ENCODE data around the gene ACSS3.

ACSS3 gene

GRCh38 chr12:81080431-81080983, 2.6 kb downstream of the ACSS3 start:
- in situ Hi-C loops (cut with HindIII; ENCODE audit: low pct_ligation_motif_present, low sequenced_read_pairs): no loop called here
- H3K27ac ChIP-seq: no peak overlapping the region
- no peaks in the 10 kb centered on the region for H3K36me3 ChIP-seq (replicated peaks)
- H3K27me3 ChIP-seq (replicated peaks): no peaks in the 10 kb centered on the region
- TF ChIP-seq CTCF (IDR thresholded peaks at IDR 0.05; ENCODE audit: low read depth, low read length, missing control alignments): no peak
- no peak overlapping the region for H3K4me3 ChIP-seq (ENCODE audit: low read depth, low read length)
- DNase-seq: no peak

- no peak for DNase-seq
- Histone ChIP-seq H3K27ac (no peak overlapping the region), H3K36me3 (replicated peaks) (no peaks in the 10 kb centered on the region), H3K4me3 (ENCODE audit: low read depth, low read length) (no peak overlapping the region), H3K27me3 (replicated peaks) (no peaks in the 10 kb centered on the region)
- no peak for TF ChIP-seq CTCF (IDR thresholded peaks at IDR 0.05; ENCODE audit: low read depth, low read length, missing control alignments)
- in situ Hi-C loops (cut with HindIII; ENCODE audit: low pct_ligation_motif_present, low sequenced_read_pairs): no loop called here
These were observed 3.8 kb downstream of the ACSS3 start for GRCh38 chr12:81081726-81082125.

DNA sequence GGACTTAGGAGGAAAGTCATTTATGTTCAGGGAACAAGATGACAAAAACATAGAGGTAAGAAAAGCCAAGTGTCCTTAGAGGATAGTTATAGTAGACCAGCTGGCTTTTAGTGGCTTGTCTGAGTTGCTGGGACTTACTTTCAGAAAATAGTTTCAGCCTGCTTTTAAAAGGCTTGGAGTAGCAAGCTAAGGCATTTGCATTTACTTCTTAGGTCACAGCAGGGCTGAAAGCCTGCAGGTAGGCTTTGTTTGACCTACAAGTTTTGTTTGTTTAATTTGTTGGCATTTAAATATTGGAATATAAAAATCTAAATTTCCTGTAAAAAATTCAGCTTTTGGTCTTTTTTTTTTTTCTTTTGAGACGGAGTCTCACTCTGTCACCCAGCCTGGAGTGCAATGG, 5.1 kb downstream of the ACSS3 start:
- no peak for TF ChIP-seq CTCF (IDR thresholded peaks at IDR 0.05; ENCODE audit: low read depth, low read length, missing control alignments)
- Histone ChIP-seq H3K36me3 (replicated peaks) (no peaks in the 10 kb centered on the region), H3K4me3 (ENCODE audit: low read depth, low read length) (no peak overlapping the region), H3K27ac (no peak overlapping the region), H3K27me3 (replicated peaks) (no peaks in the 10 kb centered on the region)
- no peak for DNase-seq
- in situ Hi-C loops (cut with HindIII; ENCODE audit: low pct_ligation_motif_present, low sequenced_read_pairs): no loop called here

DNA sequence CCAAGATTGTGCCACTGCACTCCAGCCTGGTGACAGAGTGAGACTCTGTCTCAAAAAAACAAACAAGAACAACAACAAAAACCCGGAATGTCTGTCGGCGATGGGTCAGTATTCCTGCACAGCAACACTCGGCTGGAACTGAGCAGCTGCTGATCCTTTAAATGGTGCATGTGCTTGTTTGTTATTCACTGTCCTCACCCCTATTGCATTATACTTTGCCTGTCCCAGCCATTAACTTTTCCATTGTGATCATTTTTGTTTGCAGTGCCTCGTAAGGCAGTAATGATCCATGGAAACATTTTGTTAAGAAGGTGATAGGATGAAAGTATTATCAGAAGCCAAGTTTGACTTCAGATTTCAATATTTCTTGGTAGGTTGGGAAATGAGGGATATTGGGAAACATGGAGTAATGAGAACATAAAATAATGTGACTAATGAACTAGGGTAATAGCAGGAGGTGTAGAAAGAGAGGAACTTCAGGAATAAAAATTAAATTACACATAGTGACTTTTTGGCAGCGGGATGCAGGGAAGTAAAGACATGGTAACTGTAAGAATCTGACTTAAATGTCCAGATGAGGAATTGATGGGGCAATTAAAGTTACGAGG, 6.1 kb downstream of the ACSS3 start:
- in situ Hi-C loops (cut with HindIII; ENCODE audit: low pct_ligation_motif_present, low sequenced_read_pairs): no loop called here
- no peak for DNase-seq
- H3K36me3 ChIP-seq (replicated peaks): no peaks in the 10 kb centered on the region

DNA sequence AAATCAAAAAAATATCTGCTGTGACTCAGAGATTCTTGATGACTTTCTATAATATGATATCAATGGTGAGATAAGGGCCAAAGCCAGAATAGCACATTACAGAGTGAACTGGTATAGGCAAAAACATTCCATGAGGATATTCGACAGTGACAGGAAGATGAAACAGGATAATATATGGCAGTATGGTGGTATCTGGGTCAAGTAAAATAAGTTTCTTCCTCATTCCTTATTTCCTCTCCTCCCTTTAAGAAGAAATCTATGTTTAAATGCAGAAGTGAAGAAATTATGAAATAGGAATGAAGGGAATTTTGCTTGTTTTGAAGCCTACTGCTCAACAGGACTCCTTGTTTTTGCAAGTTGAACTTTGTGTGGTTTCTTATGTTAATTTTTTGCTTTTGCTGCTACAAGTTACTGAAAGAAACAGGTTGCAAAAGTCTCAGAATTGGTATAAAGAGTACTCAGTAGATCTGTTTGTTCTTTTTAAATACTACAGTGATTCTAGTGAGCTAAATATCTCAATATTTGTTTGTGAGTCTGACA, 7.0 kb downstream of the ACSS3 start:
- no peak overlapping the region for H3K4me3 ChIP-seq (ENCODE audit: low read depth, low read length)

More for the DNA sequence above, 6.1 kb downstream of the ACSS3 start:
- Histone ChIP-seq H3K4me3 (ENCODE audit: low read depth, low read length) (no peak overlapping the region), H3K27me3 (replicated peaks) (no peaks in the 10 kb centered on the region), H3K27ac (no peak overlapping the region)
- TF ChIP-seq CTCF (IDR thresholded peaks at IDR 0.05; ENCODE audit: low read depth, low read length, missing control alignments): no peak

More for the DNA sequence above, 7.0 kb downstream of the ACSS3 start:
- no peak overlapping the region for H3K27ac ChIP-seq
- no peaks in the 10 kb centered on the region for H3K36me3 ChIP-seq (replicated peaks)
- TF ChIP-seq CTCF (IDR thresholded peaks at IDR 0.05; ENCODE audit: low read depth, low read length, missing control alignments): no peak
- H3K27me3 ChIP-seq (replicated peaks): no peaks in the 10 kb centered on the region
- in situ Hi-C loops (cut with HindIII; ENCODE audit: low pct_ligation_motif_present, low sequenced_read_pairs): no loop called here
- DNase-seq: peak; percentile 11

Data from brain microvascular endothelial cell (primary cell).